ENCODE measurements around the gene EPB41L2. TPM values are rescaled to one million over a fixed set of nuclear protein-coding genes. Genes with fewer than 3 reads are reported as not detected.

The EPB41L2 gene
- total RNA-seq, result 107 and 125 TPM in 2 replicates

DNA sequence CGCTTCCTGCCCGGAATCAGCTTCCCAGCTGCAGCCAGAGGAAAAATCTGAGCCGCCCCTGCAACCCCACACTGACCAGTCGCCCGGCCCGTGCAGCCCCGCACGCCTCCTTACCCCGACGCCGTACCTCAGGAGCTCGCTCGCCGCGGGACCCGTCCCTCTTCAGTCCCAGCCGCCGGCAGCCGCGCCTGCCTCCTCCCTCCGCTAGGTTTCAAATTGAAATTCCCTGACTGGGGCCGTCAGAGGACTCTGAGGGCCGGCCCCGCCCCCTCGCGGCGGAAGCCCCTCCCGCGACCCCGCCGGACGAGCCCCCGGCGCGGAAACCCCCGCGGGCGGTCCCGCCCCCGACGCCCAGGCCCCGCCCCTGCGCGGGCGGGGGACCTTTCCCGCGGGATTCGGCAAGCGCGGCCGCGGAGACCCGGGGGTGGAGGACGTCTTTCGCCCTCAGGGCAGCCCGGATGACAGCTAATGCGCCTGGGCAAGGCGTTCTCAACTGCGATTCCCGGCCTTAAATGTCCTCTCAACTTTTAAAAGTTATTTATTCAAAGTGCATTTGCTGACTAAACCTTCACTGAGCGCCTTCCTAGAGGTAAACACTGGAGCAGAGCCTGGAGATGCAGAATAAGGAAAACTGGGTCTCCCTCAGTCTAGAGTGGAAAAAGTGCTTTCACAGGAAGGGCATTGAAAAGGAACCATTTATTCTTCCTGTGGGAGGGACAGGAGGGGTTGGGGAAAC lies at the start of gene EPB41L2:
TSS of gene EPB41L2 (minus strand) at position 218 of the 736 bp plus-strand sequence. CDS start 106,760 bp downstream, outside the sequence.

GRCh38 chr6:130827247-130828149 lies 235.5 kb downstream of the EPB41L2 start, which contains the start of gene SMLR1:
TSS of gene SMLR1 (plus strand) at chr6:130827406. CDS start at chr6:130827414, 8 bp downstream.

Other genes starting within 250 kb of the EPB41L2 start
- gene SMLR1, start 235.8 kb downstream of the EPB41L2 start, total RNA-seq, result not detected in 2 replicates
- gene AKAP7, start 72.2 kb upstream of the EPB41L2 start, total RNA-seq, result 4.0 and 5.9 TPM in 2 replicates

Data from cardiac ventricle fibroblast (primary cell).